ENCODE measurements around the gene PRR5. TPM values are rescaled to one million over a fixed set of nuclear protein-coding genes. Genes with fewer than 3 reads are reported as not detected.
"Not testable (repeated sequence)": the region's sequence is repeated elsewhere in the genome, so short reads cannot be mapped to it uniquely, and the experiment has no call there.

The PRR5 gene
- total and polyA plus RNA-seq, 9 donors = 13.7 to 38.6 (median 30.7) TPM

- Histone ChIP-seq H3K9me3 (replicated peaks; ENCODE audit: control insufficient read depth, low read depth, low read length) (no peaks in the 10 kb centered on the region), H3K27ac (ENCODE audit: low read length) (no peak overlapping the region), H3K4me1 (ENCODE audit: control insufficient read depth, insufficient read depth, low read length) (peaks cover 14% of the 10 kb centered on the region), H3K36me3 (ENCODE audit: control insufficient read depth, insufficient read depth, low read length) (no peaks in the 10 kb centered on the region), H3K4me3 (ENCODE audit: low read length) (no peak overlapping the region), H3K27me3 (ENCODE audit: control insufficient read depth, insufficient read depth, low read length) (peaks cover 30% of the 10 kb centered on the region)
- DNase-seq = no peak
- WGBS (ENCODE audit: insufficient coverage) = 86% methylated on average over 13 of the region's 20 CpGs
Measured at GRCh38 chr22:44670220-44670988, 31.6 kb upstream of the PRR5 start.

DNA sequence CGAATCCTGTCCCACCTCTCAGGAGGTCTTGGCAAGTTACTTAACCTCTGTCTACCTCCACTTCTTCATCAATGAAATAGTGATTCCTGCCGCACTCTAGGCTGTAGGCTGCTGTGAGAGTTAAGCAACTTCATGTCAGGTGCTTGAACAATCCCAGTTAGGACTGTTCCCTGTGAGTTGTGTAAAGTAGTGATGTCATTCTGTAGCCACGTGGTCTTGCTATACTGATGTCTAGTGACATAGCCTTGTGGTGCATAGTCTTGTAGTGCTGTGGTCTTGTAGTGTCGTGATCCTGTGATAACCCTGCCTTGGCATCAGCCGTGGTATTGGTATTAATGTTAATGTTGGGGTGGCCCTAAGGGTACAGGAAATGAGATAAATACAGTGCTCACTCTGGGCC is 30.3 kb upstream of the PRR5 start:
- WGBS (ENCODE audit: insufficient coverage) = 90% methylated on average over 2 of the region's 5 CpGs
- no peak for DNase-seq

DNA sequence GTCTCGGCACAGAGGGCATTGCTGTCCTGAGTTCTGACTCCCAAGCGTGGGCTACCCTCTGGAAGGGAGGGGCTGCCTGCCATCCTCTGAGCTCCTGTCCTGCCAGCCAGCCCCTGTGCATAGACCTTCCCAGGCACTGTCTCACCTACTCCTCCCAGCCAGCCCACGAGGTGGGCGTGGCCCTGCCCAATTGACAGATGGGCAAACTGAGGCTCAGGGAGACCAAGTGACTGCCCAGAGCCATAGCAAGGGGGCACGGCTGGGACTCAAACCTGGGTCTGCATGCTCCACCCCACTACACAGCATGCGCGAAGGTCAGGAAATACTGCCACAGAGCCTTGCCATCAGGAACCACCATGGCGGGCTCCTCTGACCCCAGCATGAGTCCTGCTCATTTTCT is 29.4 kb upstream of the PRR5 start:
- H3K27ac ChIP-seq (ENCODE audit: low read length) = no peak overlapping the region
- no peaks in the 10 kb centered on the region for H3K36me3 ChIP-seq (ENCODE audit: control insufficient read depth, insufficient read depth, low read length)
- 83% methylated on average over 5 of the region's 8 CpGs for WGBS (ENCODE audit: insufficient coverage)
- H3K4me1 ChIP-seq (ENCODE audit: control insufficient read depth, insufficient read depth, low read length) = peaks cover 18% of the 10 kb centered on the region
- no peak overlapping the region for H3K4me3 ChIP-seq (ENCODE audit: low read length)
- no peaks in the 10 kb centered on the region for H3K9me3 ChIP-seq (replicated peaks; ENCODE audit: control insufficient read depth, low read depth, low read length)
- DNase-seq = no peak
- peaks cover 31% of the 10 kb centered on the region for H3K27me3 ChIP-seq (ENCODE audit: control insufficient read depth, insufficient read depth, low read length)

More for the DNA sequence above, 30.3 kb upstream of the PRR5 start:
- Histone ChIP-seq H3K27ac (ENCODE audit: low read length) (no peak overlapping the region), H3K9me3 (replicated peaks; ENCODE audit: control insufficient read depth, low read depth, low read length) (no peaks in the 10 kb centered on the region), H3K27me3 (ENCODE audit: control insufficient read depth, insufficient read depth, low read length) (peaks cover 34% of the 10 kb centered on the region), H3K36me3 (ENCODE audit: control insufficient read depth, insufficient read depth, low read length) (no peaks in the 10 kb centered on the region), H3K4me1 (ENCODE audit: control insufficient read depth, insufficient read depth, low read length) (peaks cover 17% of the 10 kb centered on the region), H3K4me3 (ENCODE audit: low read length) (no peak overlapping the region)

GRCh38 chr22:44673406-44673805 is 28.6 kb upstream of the PRR5 start:
- Histone ChIP-seq H3K36me3 (ENCODE audit: control insufficient read depth, insufficient read depth, low read length) (no peaks in the 10 kb centered on the region), H3K9me3 (replicated peaks; ENCODE audit: control insufficient read depth, low read depth, low read length) (no peaks in the 10 kb centered on the region), H3K4me1 (ENCODE audit: control insufficient read depth, insufficient read depth, low read length) (peaks cover 13% of the 10 kb centered on the region), H3K27me3 (ENCODE audit: control insufficient read depth, insufficient read depth, low read length) (peaks cover 31% of the 10 kb centered on the region), H3K4me3 (ENCODE audit: low read length) (no peak overlapping the region), H3K27ac (ENCODE audit: low read length) (no peak overlapping the region)
- no peak for DNase-seq
- 100% methylated on average over 3 of the region's 8 CpGs for WGBS (ENCODE audit: insufficient coverage)

DNA sequence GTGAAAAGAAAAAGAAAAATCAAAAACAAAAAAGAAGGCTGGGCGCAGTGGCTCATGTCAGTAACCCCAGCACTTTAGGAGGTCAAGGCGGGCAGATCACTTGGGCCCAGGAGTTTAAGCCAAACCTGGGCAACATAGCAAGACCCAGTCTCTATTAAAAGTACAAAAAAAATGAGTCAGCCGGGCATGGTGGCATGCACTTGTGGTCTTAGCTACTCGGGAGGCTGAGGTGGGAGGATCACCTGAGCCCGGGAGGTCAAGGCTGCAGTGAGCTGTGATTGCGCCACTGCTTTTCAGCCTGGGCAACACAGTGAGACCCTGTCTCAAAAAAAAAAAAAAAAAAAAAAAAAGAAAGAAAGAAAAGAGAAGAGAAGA is 26.0 kb upstream of the PRR5 start:
- H3K36me3 ChIP-seq (ENCODE audit: control insufficient read depth, insufficient read depth, low read length); H3K4me3 ChIP-seq (ENCODE audit: low read length); H3K4me1 ChIP-seq (ENCODE audit: control insufficient read depth, insufficient read depth, low read length); H3K27ac ChIP-seq (ENCODE audit: low read length); H3K9me3 ChIP-seq (replicated peaks; ENCODE audit: control insufficient read depth, low read depth, low read length); DNase-seq: not testable (repeated sequence)
- peaks cover 12% of the 10 kb centered on the region for H3K27me3 ChIP-seq (ENCODE audit: control insufficient read depth, insufficient read depth, low read length)
- 92% methylated on average over 2 of the region's 6 CpGs for whole genome bisulfite sequencing (ENCODE audit: insufficient coverage)

DNA sequence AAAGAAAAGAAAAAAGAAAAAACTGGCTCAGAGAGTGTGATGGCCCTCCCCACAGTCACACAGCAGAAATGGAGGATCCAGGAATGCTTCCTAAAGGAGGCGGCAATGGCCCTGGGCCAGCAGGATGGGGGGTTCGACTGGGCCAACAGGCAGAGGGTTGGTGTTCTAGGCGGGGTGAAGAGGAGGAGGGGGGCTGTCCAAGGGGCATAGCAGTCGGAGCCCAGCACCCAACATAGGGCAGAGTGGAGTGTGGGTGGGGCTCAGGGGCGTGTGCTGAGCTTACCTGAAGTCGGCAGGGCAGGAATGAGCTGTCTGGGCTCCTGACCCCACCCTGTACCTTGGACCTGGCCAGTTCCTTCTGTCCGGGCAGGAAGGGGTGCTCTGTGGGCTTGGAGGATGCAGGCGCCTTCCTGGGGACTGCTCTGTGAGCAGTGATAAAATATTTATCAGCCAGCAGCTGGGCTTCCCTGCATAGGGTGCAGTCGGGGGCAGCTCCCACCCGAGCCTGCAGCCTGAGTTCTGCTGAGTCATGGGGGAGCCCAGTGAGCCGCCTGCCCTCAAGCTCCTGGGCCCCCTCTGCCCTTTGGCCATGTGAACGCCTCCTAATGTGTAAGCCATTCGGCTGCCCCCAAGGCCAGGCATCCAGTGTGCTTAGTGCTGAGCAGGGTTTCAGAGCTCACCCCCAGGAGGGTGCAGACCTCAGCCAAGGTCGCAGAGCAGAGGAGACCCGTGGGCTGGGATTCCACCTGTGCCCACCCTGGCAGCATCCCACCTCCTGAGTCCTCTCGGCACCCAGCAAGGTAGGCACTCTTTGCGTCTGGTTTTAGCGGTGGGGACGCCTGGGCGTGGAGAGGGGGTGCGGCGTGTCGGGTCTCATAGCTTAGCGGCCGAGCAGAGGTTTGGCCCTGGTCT is 25.3 kb upstream of the PRR5 start:
- Histone ChIP-seq H3K4me1 (ENCODE audit: control insufficient read depth, insufficient read depth, low read length) (peaks cover 4% of the 10 kb centered on the region), H3K9me3 (replicated peaks; ENCODE audit: control insufficient read depth, low read depth, low read length) (no peaks in the 10 kb centered on the region), H3K36me3 (ENCODE audit: control insufficient read depth, insufficient read depth, low read length) (no peaks in the 10 kb centered on the region), H3K4me3 (ENCODE audit: low read length) (no peak overlapping the region), H3K27ac (ENCODE audit: low read length) (no peak overlapping the region), H3K27me3 (ENCODE audit: control insufficient read depth, insufficient read depth, low read length) (peaks cover 8% of the 10 kb centered on the region)
- no peak for DNase-seq
- WGBS (ENCODE audit: insufficient coverage) = 60% methylated on average over 23 of the region's 25 CpGs

GRCh38 chr22:44677353-44677840 is 24.6 kb upstream of the PRR5 start:
- Histone ChIP-seq H3K4me3 (ENCODE audit: low read length) (no peak overlapping the region), H3K36me3 (ENCODE audit: control insufficient read depth, insufficient read depth, low read length) (no peaks in the 10 kb centered on the region), H3K4me1 (ENCODE audit: control insufficient read depth, insufficient read depth, low read length) (peaks cover 4% of the 10 kb centered on the region), H3K27ac (ENCODE audit: low read length) (no peak overlapping the region), H3K9me3 (replicated peaks; ENCODE audit: control insufficient read depth, low read depth, low read length) (no peaks in the 10 kb centered on the region), H3K27me3 (ENCODE audit: control insufficient read depth, insufficient read depth, low read length) (peaks cover 8% of the 10 kb centered on the region)
- DNase-seq = no peak
- 65% methylated on average over 4 of the region's 10 CpGs for WGBS (ENCODE audit: insufficient coverage)

DNA sequence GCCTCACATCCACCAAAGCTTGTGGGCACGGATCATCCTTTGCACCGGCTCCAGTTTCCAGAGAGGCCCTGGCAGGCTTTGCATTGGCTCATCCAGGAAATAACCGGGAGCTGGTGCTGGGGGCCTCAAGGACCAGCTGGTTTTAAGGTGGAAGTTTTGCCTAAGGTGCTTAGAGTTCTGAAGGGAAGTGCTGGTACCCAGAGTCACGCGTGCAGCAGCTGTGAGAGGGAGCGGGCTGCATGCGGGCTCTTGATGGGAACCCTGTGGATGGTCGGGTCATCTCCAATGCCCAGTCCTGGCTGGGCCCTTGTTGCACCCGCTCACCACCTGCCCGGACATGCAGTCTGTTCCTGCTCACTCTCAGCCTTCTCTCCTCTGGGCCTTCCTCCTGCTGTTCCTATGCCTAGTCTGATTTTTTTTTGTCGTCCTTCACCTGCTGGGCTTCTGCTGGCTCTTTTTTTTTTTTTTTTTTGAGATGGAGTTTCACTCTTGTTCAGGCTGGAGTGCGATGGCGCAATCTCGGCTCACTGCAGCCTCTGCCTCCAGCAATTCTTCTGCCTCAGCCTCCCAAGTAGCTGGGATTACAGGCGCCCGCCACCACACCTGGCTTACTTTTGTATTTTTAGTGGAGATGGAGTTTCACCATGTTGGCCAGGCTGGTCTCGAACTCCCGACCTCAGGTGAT is 24.0 kb upstream of the PRR5 start:
- no peak overlapping the region for H3K27ac ChIP-seq (ENCODE audit: low read length)
- DNase-seq = no peak
- WGBS (ENCODE audit: insufficient coverage) = 73% methylated on average over 9 of the region's 18 CpGs
- H3K9me3 ChIP-seq (replicated peaks; ENCODE audit: control insufficient read depth, low read depth, low read length) = no peaks in the 10 kb centered on the region
- peaks cover 4% of the 10 kb centered on the region for H3K4me1 ChIP-seq (ENCODE audit: control insufficient read depth, insufficient read depth, low read length)
- no peak overlapping the region for H3K4me3 ChIP-seq (ENCODE audit: low read length)
- H3K27me3 ChIP-seq (ENCODE audit: control insufficient read depth, insufficient read depth, low read length) = peaks cover 8% of the 10 kb centered on the region
- H3K36me3 ChIP-seq (ENCODE audit: control insufficient read depth, insufficient read depth, low read length) = no peaks in the 10 kb centered on the region

- no peak overlapping the region for H3K4me3 ChIP-seq (ENCODE audit: low read length)
- no peak for DNase-seq
- peaks cover 4% of the 10 kb centered on the region for H3K27me3 ChIP-seq (ENCODE audit: control insufficient read depth, insufficient read depth, low read length)
- no peaks in the 10 kb centered on the region for H3K36me3 ChIP-seq (ENCODE audit: control insufficient read depth, insufficient read depth, low read length)
- H3K9me3 ChIP-seq (replicated peaks; ENCODE audit: control insufficient read depth, low read depth, low read length) = no peaks in the 10 kb centered on the region
- WGBS (ENCODE audit: insufficient coverage) = 87% methylated on average over 14 of the region's 18 CpGs
- no peak overlapping the region for H3K27ac ChIP-seq (ENCODE audit: low read length)
- peaks cover 4% of the 10 kb centered on the region for H3K4me1 ChIP-seq (ENCODE audit: control insufficient read depth, insufficient read depth, low read length)
Measured at GRCh38 chr22:44678556-44679305, 23.3 kb upstream of the PRR5 start.
